Spleen (tissue), 7 donors: ENCODE data around the gene ANKRD2.

Source experiments
- CTCF ChIP-seq, 11 experiments: fragments of 200-600 bp in 7 of 11; fragments of 450-650 bp in 4 of 11; sonication (generic) in 4 of 11; IDR thresholded peaks in 8 of 11; conservative IDR thresholded peaks in 3 of 11; 1 replicate in 7 of 11; 2 replicates in 4 of 11; pipeline versions ENCODE4 v1.4.0 to v1.8.0; 2016 to 2021; ENCODE audit warnings: antibody characterized with exemption in 11 of 11, inconsistent platforms in 4 of 11, mild to moderate bottlenecking in 1 of 11
- POLR2AphosphoS5 ChIP-seq, 3 donors: sonication (generic); formaldehyde crosslinking; IDR thresholded peaks; one replicate each; pipeline ENCODE4 v1.5.1; 2017; ENCODE audit warnings: antibody characterized with exemption in 3 of 3
- donor health status: DM: no; HTN: no; CAD: no; lungs with moderate emphysema.
- donor health status: DM: no; HTN: no; CAD: no.
- donor health status: DM: no; HTN: no; CAD: no.

DNA sequence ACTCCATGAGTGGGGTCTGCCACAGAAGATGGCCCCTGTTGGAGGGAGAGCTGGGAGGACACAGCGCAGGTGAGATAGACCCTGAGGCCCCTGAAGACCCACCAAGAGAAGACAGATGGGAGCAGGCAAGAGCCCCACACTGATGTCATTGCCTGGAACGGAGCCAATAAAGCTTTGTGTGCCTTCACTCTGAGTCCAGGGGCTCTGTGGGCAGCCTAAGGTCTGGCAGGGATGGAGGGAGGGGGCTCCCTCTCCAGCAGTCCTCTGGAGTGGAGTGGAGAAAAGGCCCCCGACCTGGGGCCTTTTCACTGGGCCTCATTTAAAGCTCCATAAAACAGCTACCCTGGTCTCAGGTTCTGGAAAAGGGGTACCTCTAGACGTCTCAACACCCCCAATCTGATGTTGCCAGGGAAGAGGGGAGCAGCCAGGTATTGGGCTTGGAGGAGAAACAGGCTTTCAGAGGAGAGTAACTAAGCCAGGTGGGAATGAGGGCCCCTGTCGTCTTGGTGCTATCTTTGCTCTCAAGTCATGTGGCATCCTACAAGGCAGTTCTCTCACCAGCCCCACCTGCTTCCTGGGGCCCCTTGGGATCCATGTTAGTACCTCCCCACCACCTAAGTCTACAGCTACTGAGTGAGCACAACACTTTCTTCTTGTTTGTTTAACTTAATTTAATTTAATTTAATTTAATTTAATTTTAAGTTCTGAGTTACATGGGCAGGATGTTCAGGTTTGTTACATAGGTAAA is 18.3 kb downstream of the ANKRD2 start:
- TF ChIP-seq POLR2AphosphoS5 (IDR thresholded peaks at IDR 0.05) (no peak), CTCF (IDR thresholded peaks at IDR 0.05 in 8 of 11, conservative IDR thresholded peaks at IDR 0.05 in 3 of 11) (no peak)
